Testis (tissue), 2 donors: ENCODE measurements around the gene IMMP2L.

Experiments
- POLR2A ChIP-seq: fragments of 450-650 bp; IDR thresholded peaks from one replicate; pipeline ENCODE4 v1.6.1; 2017; ENCODE audit warnings: antibody characterized with exemption, mild to moderate bottlenecking, moderate library complexity
- TF ChIP-seq, protein P1 (sequence below), 3 experiments: fragments of 450-650 bp in 2 of 3; fragments of 200-600 bp in 1 of 3; sonication (generic) in 1 of 3; IDR thresholded peaks; one replicate each; pipeline ENCODE4 v1.5.1; 2016 to 2019; ENCODE audit warnings: antibody characterized with exemption in 3 of 3, mild to moderate bottlenecking in 2 of 3, moderate library complexity in 1 of 3

DNA sequence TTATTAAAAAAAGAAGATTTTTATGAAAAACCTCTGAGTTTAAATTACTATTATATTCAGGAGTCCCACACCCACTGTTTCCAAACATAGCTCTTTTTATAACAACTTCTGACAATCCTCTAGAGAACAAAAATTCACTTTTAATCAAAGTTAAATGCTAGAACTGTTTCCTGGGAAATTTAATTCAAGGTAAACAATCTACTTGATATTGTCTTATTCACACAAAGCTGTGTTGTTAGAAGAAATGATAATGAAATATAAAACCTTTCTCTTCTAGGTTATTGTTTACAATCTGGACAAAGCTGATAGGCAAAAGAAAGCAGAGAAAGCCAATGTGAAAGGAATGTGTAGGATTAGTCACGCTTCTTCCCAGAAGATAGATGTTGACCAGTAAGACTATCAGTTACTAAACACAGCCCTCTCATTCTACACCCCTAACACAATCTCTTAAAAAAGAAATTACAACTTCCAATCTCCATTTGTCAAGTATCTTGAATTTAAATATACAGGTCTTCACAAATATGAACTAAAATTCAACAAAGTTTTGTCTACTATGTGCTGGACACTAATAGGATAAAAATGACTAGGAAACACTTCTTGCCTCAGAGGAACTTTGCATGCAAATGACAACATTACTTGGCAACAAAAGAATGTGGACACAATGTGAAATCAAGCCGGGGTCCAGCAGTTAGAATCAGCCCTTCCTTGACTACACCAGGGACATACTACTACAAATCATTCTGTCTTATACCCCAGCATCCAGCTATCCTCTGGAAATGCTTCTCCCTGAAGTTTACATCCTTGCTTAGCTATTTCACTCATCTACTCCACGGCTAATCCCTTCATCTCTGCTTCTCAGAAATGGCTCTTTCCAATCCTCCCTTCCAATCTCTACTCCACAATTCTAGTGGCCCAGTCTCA lies 123.7 kb downstream of the IMMP2L start:
- TF ChIP-seq, protein P1, sequence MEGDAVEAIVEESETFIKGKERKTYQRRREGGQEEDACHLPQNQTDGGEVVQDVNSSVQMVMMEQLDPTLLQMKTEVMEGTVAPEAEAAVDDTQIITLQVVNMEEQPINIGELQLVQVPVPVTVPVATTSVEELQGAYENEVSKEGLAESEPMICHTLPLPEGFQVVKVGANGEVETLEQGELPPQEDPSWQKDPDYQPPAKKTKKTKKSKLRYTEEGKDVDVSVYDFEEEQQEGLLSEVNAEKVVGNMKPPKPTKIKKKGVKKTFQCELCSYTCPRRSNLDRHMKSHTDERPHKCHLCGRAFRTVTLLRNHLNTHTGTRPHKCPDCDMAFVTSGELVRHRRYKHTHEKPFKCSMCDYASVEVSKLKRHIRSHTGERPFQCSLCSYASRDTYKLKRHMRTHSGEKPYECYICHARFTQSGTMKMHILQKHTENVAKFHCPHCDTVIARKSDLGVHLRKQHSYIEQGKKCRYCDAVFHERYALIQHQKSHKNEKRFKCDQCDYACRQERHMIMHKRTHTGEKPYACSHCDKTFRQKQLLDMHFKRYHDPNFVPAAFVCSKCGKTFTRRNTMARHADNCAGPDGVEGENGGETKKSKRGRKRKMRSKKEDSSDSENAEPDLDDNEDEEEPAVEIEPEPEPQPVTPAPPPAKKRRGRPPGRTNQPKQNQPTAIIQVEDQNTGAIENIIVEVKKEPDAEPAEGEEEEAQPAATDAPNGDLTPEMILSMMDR (IDR thresholded peaks at IDR 0.05), result no peak
- no peak for TF ChIP-seq POLR2A
